HepG2 (cell line): ENCODE results near the gene IGDCC3. TPM values are rescaled to one million over a fixed set of nuclear protein-coding genes. Genes with fewer than 3 reads are reported as not detected.

Experiments used
- ATAC-seq: fragments of 200-7000 bp; cut with Tn5 transposase; 3 replicates; pipeline ENCODE4 v1.9.1; 2020; ENCODE audit warnings: mild to moderate bottlenecking, moderate library complexity
- BruUV-seq: library from RNA; stranded (reverse); fragments of 400-500 nt; replicated peaks from 2 replicates; lab custom pipeline; 2021; lab: Mats Ljungman, UMichigan
- CTCF ChIA-PET: fragments of 300-600 bp; formaldehyde crosslinking; extraction: SDS; loops from one replicate; lab custom pipeline; 2021; ENCODE audit warnings: low total read pairs, inconsistent platforms, low intra/inter-chr PET ratio; lab: Yijun Ruan, JAX
- POLR2A ChIA-PET: fragments of 350-600 bp; sonication (Branson Sonifier 250); formaldehyde crosslinking; loops from one replicate; lab custom pipeline; 2020; ENCODE audit warnings: antibody characterized with exemption, inconsistent platforms; lab: Yijun Ruan, JAX
- DNase-seq: peaks from one replicate; pipeline ENCODE4 v3.0.0-alpha.2; 2015; ENCODE audit warnings: low spot score
- FAIRE-seq: peaks from 3 replicates; lab custom pipeline; 2011; peaks lifted over from hg19 to GRCh38; lab: Jason Lieb, UNC
- H2AFZ ChIP-seq: one replicate; pipeline ENCODE4 v1.6.1; 2011; ENCODE audit warnings: low read length, inconsistent platforms
- H3K27ac ChIP-seq: fragments of 300-600 bp; 3 replicates; pipeline ENCODE4 v1.8.0; 2011; ENCODE audit warnings: mixed run types, mild to moderate bottlenecking, mixed read lengths, low read length, inconsistent platforms; ENCODE audit not compliant: insufficient read depth; ENCODE audit errors: extremely low read length
- H3K27me3 ChIP-seq, 2 experiments: fragments of 200-600 bp in 1 of 2; 2 replicates in 1 of 2; 3 replicates in 1 of 2; pipeline versions ENCODE4 v1.6.0 to v1.8.0; 2011; ENCODE audit warnings: low read length in 2 of 2, mild to moderate bottlenecking in 2 of 2, moderate library complexity in 2 of 2, inconsistent platforms in 1 of 2; ENCODE audit not compliant: insufficient read depth in 2 of 2, control insufficient read depth in 1 of 2
- H3K36me3 ChIP-seq, 2 experiments: fragments of 200-600 bp in 1 of 2; replicated peaks in 1 of 2; 2 replicates in 1 of 2; 3 replicates in 1 of 2; pipeline versions ENCODE4 v1.5.1 to v1.8.0; 2011; ENCODE audit warnings: low read length in 2 of 2, inconsistent platforms in 1 of 2; ENCODE audit not compliant: insufficient read depth in 2 of 2, control insufficient read depth in 1 of 2
- H3K4me1 ChIP-seq: 2 replicates; pipeline ENCODE4 v1.5.1; 2012; ENCODE audit warnings: low read length, inconsistent platforms; ENCODE audit not compliant: insufficient read depth
- H3K4me2 ChIP-seq: 2 replicates; pipeline ENCODE4 v1.6.0; 2011; ENCODE audit warnings: low read depth, low read length, inconsistent platforms
- H3K4me3 ChIP-seq, 3 experiments: fragments of 200-600 bp in 1 of 3; sonication (generic), shearing (Covaris generic) in 1 of 3; replicated peaks in 1 of 3; 2 replicates each; pipeline ENCODE4 v1.5.1; 2011 to 2016; ENCODE audit warnings: low read length in 3 of 3, inconsistent platforms in 2 of 3, low read depth in 2 of 3, mild to moderate bottlenecking in 2 of 3, control low read depth in 1 of 3, mixed read lengths in 1 of 3; ENCODE audit not compliant: insufficient read depth in 1 of 3
- H3K79me2 ChIP-seq: one replicate; pipeline ENCODE4 v1.6.1; 2011; ENCODE audit warnings: low read length, inconsistent platforms; ENCODE audit not compliant: insufficient read depth
- H3K9ac ChIP-seq: 2 replicates; pipeline ENCODE4 v1.6.0; 2011; ENCODE audit warnings: mild to moderate bottlenecking, low read depth, low read length, inconsistent platforms; ENCODE audit not compliant: insufficient read depth
- H3K9me3 ChIP-seq: 2 replicates; pipeline ENCODE4 v1.5.1; 2012; ENCODE audit warnings: mild to moderate bottlenecking, low read length
- H4K20me1 ChIP-seq: 2 replicates; pipeline ENCODE4 v1.6.0; 2011; ENCODE audit warnings: inconsistent platforms, mild to moderate bottlenecking, low read length, moderate library complexity; ENCODE audit not compliant: insufficient read depth
- GFI1 ChIP-seq: sonication (generic); formaldehyde crosslinking; IDR thresholded peaks from 2 replicates; pipeline ENCODE4 v1.5.0; 2020; ENCODE audit warnings: missing genetic modification reagents, mild to moderate bottlenecking, borderline replicate concordance
- HDAC6 ChIP-seq: fragments of 200-600 bp; sonication (generic); IDR thresholded peaks from 2 replicates; pipeline ENCODE4 v1.7.0; 2017; ENCODE audit warnings: mild to moderate bottlenecking, antibody characterized with exemption, low read length, low read depth
- HNF1B ChIP-seq: sonication (generic); formaldehyde crosslinking; IDR thresholded peaks from 2 replicates; pipeline ENCODE4 v1.5.1; 2020; ENCODE audit warnings: mild to moderate bottlenecking, moderate library complexity, missing genetic modification reagents
- KIAA2018 ChIP-seq: sonication (generic); formaldehyde crosslinking; IDR thresholded peaks from 2 replicates; pipeline ENCODE4 v1.5.0; 2020; ENCODE audit warnings: mild to moderate bottlenecking, missing genetic modification reagents, borderline replicate concordance
- MED1 ChIP-seq: sonication (generic); formaldehyde crosslinking; IDR thresholded peaks from 2 replicates; pipeline ENCODE4 v1.4.0; 2020; ENCODE audit warnings: missing genetic modification reagents
- NR0B2 ChIP-seq: sonication (generic); formaldehyde crosslinking; IDR thresholded peaks from 2 replicates; pipeline ENCODE4 v1.4.0; 2020; ENCODE audit warnings: mild to moderate bottlenecking, missing genetic modification reagents
- PHF20 ChIP-seq: sonication (generic); formaldehyde crosslinking; IDR thresholded peaks from 2 replicates; pipeline ENCODE4 v1.5.0; 2020; ENCODE audit warnings: mild to moderate bottlenecking, missing genetic modification reagents
- PHF8 ChIP-seq: sonication (generic); formaldehyde crosslinking; IDR thresholded peaks from 2 replicates; pipeline ENCODE4 v1.5.0; 2020; ENCODE audit warnings: missing genetic modification reagents
- RAD51 ChIP-seq: fragments of 450-650 bp; IDR thresholded peaks from 2 replicates; pipeline ENCODE4 v1.6.1; 2016; ENCODE audit warnings: borderline replicate concordance
- SRY ChIP-seq: sonication (generic); formaldehyde crosslinking; IDR thresholded peaks from 2 replicates; pipeline ENCODE4 v1.8.0; 2022; ENCODE audit warnings: mild to moderate bottlenecking, missing genetic modification reagents
- ZBTB46 ChIP-seq: sonication (generic); formaldehyde crosslinking; IDR thresholded peaks from 2 replicates; pipeline ENCODE4 v1.4.0; 2020; ENCODE audit warnings: mild to moderate bottlenecking, missing genetic modification reagents, borderline replicate concordance
- ZFP36L2 ChIP-seq: sonication (generic); formaldehyde crosslinking; IDR thresholded peaks from 2 replicates; pipeline ENCODE4 v1.4.0; 2020; ENCODE audit warnings: missing genetic modification reagents
- ZNF251 ChIP-seq: sonication (generic); formaldehyde crosslinking; IDR thresholded peaks from 2 replicates; pipeline ENCODE4 v1.9.0; 2021; ENCODE audit warnings: mild to moderate bottlenecking, missing genetic modification reagents
- ZNF253 ChIP-seq: sonication (generic); formaldehyde crosslinking; IDR thresholded peaks from 2 replicates; pipeline ENCODE4 v1.8.0; 2022; ENCODE audit warnings: mild to moderate bottlenecking, missing genetic modification reagents, borderline replicate concordance
- WGBS: methylation state at CpG from one replicate; pipeline ENCODE4 v1.1.6; 2017; ENCODE audit warnings: low lambda C conversion rate; 5-methylcytosine and 5-hydroxymethylcytosine counted together
- in situ Hi-C: cut with HindIII; loops from 2 replicates; pipeline ENCODE4 v1.10.0; 2017; ENCODE audit warnings: low pct_unique_long_range_greater_than_20kb; ENCODE audit not compliant: extremely low pct_ligation_motif_present
- intact Hi-C: fragments of 100-400 bp; cut with micrococcal nuclease; formaldehyde crosslinking; loops from one replicate; pipeline ENCODE4 v1.10.0; 2022; ENCODE audit not compliant: unreplicated experiment
- polyA plus RNA-seq, 8 experiments: library from polyadenylated mRNA; depleted of rRNA in 3 of 8; stranded (reverse) in 7 of 8; unstranded in 1 of 8; fragments of >200 nt; fragmentation: Illumina TruSeq in 4 of 8; extraction: Trizol in 4 of 8; gene quantifications; 2 replicates each; pipeline versions ENCODE4 v1.2.1 to v1.2.3, GENCODE V29; 2011 to 2016; ENCODE audit warnings: low read depth in 4 of 8, missing spikeins in 1 of 8, mixed read lengths in 1 of 8; ENCODE audit not compliant: insufficient read depth in 1 of 8
- total RNA-seq, 5 experiments: library from RNA; depleted of rRNA; stranded (reverse); fragments of >200 nt; fragmentation: Illumina TruSeq; extraction: Trizol; gene quantifications; 2 replicates each; pipeline ENCODE4 v1.2.3, GENCODE V29; 2016; ENCODE audit warnings: low read depth in 1 of 5

Gene IGDCC3
- total and polyA plus RNA-seq, 2 of the 13 experiments (the other 11 are each of a cell fraction or from before 2014, with no cell fraction given) = 30.1 to 51.8 TPM

GRCh38 chr15:65396965-65397317, 19.1 kb upstream of the IGDCC3 start:
- intact Hi-C loops = no loop called here
- no peak overlapping the region for H2AFZ ChIP-seq
- ChIA-PET CTCF (no interaction called here), POLR2A (no interaction called here)
- no peaks in the 10 kb centered on the region for H3K36me3 ChIP-seq
- BruUV-seq = no TSS peak
- no peaks in the 10 kb centered on the region for H4K20me1 ChIP-seq
- H3K79me2 ChIP-seq = no peaks in the 10 kb centered on the region
- peaks cover 41% of the 10 kb centered on the region for H3K4me1 ChIP-seq
- peaks cover 3 to 31% of the 10 kb centered on the region in 2 experiments; a peak in 4 of 5 replicates for H3K27me3 ChIP-seq
- DNase-seq (no peak), FAIRE-seq (no peak), ATAC-seq (no peak)
- no peak overlapping the region for H3K4me2 ChIP-seq
- H3K9me3 ChIP-seq = no peaks in the 10 kb centered on the region
- in situ Hi-C loops = no loop called here
- H3K27ac ChIP-seq = no peak overlapping the region
- 65% methylated on average over 7 of the region's 10 CpGs for WGBS
- H3K9ac ChIP-seq = no peak overlapping the region
- H3K4me3 ChIP-seq = no peak overlapping the region
- no peak for TF ChIP-seq ZNF253 (CRISPR knock-in tag)
- TF ChIP-seq SRY (CRISPR knock-in tag) = no peak
- no peak for TF ChIP-seq ZBTB46 (CRISPR knock-in tag)
- TF ChIP-seq ZNF251 (CRISPR knock-in tag) = no peak
- TF ChIP-seq PHF20 (CRISPR knock-in tag) = no peak
- TF ChIP-seq KIAA2018 (CRISPR knock-in tag) = no peak
- TF ChIP-seq HNF1B (CRISPR knock-in tag) = no peak
- no peak for TF ChIP-seq HDAC6
- TF ChIP-seq ZFP36L2 = no peak
- TF ChIP-seq RAD51 = no peak
- no peak for TF ChIP-seq PHF8 (CRISPR knock-in tag)
- TF ChIP-seq MED1 (CRISPR knock-in tag) = no peak
- no peak for TF ChIP-seq GFI1 (CRISPR knock-in tag)
- TF ChIP-seq NR0B2 (CRISPR knock-in tag) = no peak
